ENCODE results near the gene MANF. TPM values are rescaled to one million over a fixed set of nuclear protein-coding genes. Genes with fewer than 3 reads are reported as not detected.

The MANF gene
- polyA plus RNA-seq, 1 experiment, result 79.5 TPM

GRCh38 chr3:51388286-51389029, 3.4 kb downstream of the MANF start:
- H3K9me3 ChIP-seq (ENCODE audit: control insufficient read depth, insufficient read depth, low read length), result peaks cover 14% of the 10 kb centered on the region
- no peaks in the 10 kb centered on the region for H3K27me3 ChIP-seq (ENCODE audit: control insufficient read depth, insufficient read depth, low read length)
- no peak overlapping the region for H3K27ac ChIP-seq (ENCODE audit: low read depth, low read length)
- CTCF ChIA-PET, result interaction anchor here (0.5 to 6.7 kb wide), 32 partner anchors 8 to 1036 kb away, joined by 3 to 55 read pairs (median 6); partner anchors contain the start of gene DCAF1
- POLR2A ChIA-PET, result no interaction called here
- H3K4me3 ChIP-seq (ENCODE audit: low read depth, low read length), result no peak overlapping the region
- TF ChIP-seq CTCF (IDR thresholded peaks at IDR 0.05; ENCODE audit: low read depth, low read length), result peak; percentile 37
- no peak for DNase-seq (ENCODE audit: low read depth, low spot score)

DNA sequence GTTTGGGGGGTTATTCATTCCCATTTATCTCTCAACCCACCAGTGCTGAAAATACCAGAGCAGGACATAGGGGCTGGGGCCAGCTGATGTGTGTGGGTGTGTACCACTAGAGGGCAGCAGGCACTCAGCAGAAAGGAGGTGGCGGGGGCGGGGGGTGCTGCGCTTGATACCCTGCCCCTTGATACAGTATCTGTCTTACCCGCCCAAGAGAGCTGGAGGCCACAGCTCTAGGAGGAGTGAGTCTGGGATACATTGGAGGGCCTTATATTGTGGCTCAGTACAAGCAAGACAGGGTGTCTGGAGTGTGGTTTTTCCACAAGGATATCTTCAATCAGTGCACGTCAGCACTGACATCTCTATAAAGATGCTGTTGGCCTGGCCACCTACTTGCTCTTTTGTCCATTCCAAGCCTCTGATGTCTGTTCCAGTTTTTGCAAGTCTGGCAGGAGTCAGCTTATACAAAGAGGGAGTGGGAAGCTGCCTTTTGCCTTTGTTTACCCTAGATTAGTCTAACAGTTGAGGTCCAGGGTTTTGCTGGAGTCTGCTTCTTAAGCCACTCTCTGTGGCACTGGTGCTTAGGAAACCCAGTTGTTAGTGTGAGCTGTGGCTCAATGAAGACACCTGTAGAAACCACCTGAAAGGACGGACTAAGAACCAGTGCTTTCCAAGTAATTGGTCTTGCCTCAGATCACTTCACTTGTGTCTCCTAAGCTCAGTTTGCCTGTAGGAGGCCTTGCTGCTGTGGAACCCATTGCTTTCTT, 4.5 kb downstream of the MANF start:
- Histone ChIP-seq H3K9me3 (ENCODE audit: control insufficient read depth, insufficient read depth, low read length) (peaks cover 17% of the 10 kb centered on the region), H3K27ac (ENCODE audit: low read depth, low read length) (peak overlapping the region; percentile 11), H3K4me3 (ENCODE audit: low read depth, low read length) (no peak overlapping the region), H3K27me3 (ENCODE audit: control insufficient read depth, insufficient read depth, low read length) (no peaks in the 10 kb centered on the region)
- CTCF ChIA-PET, result interaction anchor here (0.5 to 6.7 kb wide), 43 partner anchors 8 to 1956 kb away, joined by 3 to 55 read pairs (median 5); partner anchors contain the start of genes CISH and DCAF1
- peak; percentile 76 for TF ChIP-seq CTCF (IDR thresholded peaks at IDR 0.05; ENCODE audit: low read depth, low read length)
- DNase-seq (ENCODE audit: low read depth, low spot score), result no peak
- POLR2A ChIA-PET, result no interaction called here

- Histone ChIP-seq H3K27ac (ENCODE audit: low read depth, low read length) (peak overlapping the region; percentile 43), H3K27me3 (ENCODE audit: control insufficient read depth, insufficient read depth, low read length) (no peaks in the 10 kb centered on the region), H3K9me3 (ENCODE audit: control insufficient read depth, insufficient read depth, low read length) (peaks cover 17% of the 10 kb centered on the region), H3K4me3 (ENCODE audit: low read depth, low read length) (peak overlapping the region; percentile 49)
- CTCF ChIA-PET, result interaction anchor here (0.6 to 6.7 kb wide), 33 partner anchors 10 to 1955 kb away, joined by 3 to 55 read pairs (median 6); partner anchors contain the start of genes CISH and DCAF1
- TF ChIP-seq CTCF (IDR thresholded peaks at IDR 0.05; ENCODE audit: low read depth, low read length), result peak; percentile 84; the same call in 1 of the 2 replicates
- POLR2A ChIA-PET, result no interaction called here
- no peak for DNase-seq (ENCODE audit: low read depth, low spot score)
Observed at GRCh38 chr3:51390246-51391074, 5.4 kb downstream of the MANF start.

- no peak; the same call in 1 of the 2 replicates for TF ChIP-seq CTCF (IDR thresholded peaks at IDR 0.05; ENCODE audit: low read depth, low read length)
- Histone ChIP-seq H3K27ac (ENCODE audit: low read depth, low read length) (peak within 1 kb of the TSS; percentile 43), H3K27me3 (ENCODE audit: control insufficient read depth, insufficient read depth, low read length) (no peaks in the 10 kb centered on the region), H3K4me3 (ENCODE audit: low read depth, low read length) (peak within 1 kb of the TSS; percentile 72), H3K9me3 (ENCODE audit: control insufficient read depth, insufficient read depth, low read length) (peaks cover 17% of the 10 kb centered on the region)
- ChIA-PET POLR2A (interaction anchor here (1.1 kb wide), 1 partner anchor 109 kb away, joined by 3 read pairs; the partner anchor contains the start of gene DCAF1), CTCF (interaction anchor here (0.7 to 4.1 kb wide), 6 partner anchors 11 to 775 kb away, joined by 3 to 55 read pairs (median 24); partner anchors contain the start of gene DCAF1)
- DNase-seq (ENCODE audit: low read depth, low spot score), result peak; percentile 89
Observed at GRCh38 chr3:51391075-51391565, 6.0 kb downstream of the MANF start, which contains the start of gene RBM15B. Gene RBM15B, plus strand, starts transcription at chr3:51391285. Its CDS starts 115 bp downstream, at chr3:51391400.

Data from AG04450 (cell line).